Measurements from ENCODE around the gene SSX2IP. TPM values are rescaled to one million over a fixed set of nuclear protein-coding genes. Genes with fewer than 3 reads are reported as not detected.

SSX2IP gene
- total and polyA plus RNA-seq, 9 of the 15 experiments (the other 6 are each of a cell fraction or from before 2014, with no cell fraction given): 20.6 to 96.7 (median 61.7) TPM

- peaks cover 7% of the 10 kb centered on the region in 2 experiments; a peak in 4 of 5 replicates for H3K4me1 ChIP-seq (replicated peaks in 1 of 2; ENCODE audit: control insufficient read depth in 2 of 2, insufficient read depth in 2 of 2, low read length in 2 of 2)
- no TSS peak for BruUV-seq (replicated peaks)
- in situ Hi-C loops (cut with MboI) (loop anchor here (10.0 to 25.0 kb wide), 2 partner anchors 321 to 703 kb away; no protein-coding TSS in a partner anchor), intact Hi-C loops (cut with micrococcal nuclease) (no loop called here)
- CTCF ChIA-PET (ENCODE audit: low intra/inter-chr PET ratio): no interaction called here
- H3K9me1 ChIP-seq (ENCODE audit: control insufficient read depth, insufficient read depth, low read length): no peaks in the 10 kb centered on the region
- 50% methylated on average over 1 of the region's 1 CpG for WGBS (ENCODE audit: insufficient coverage, low coverage, missing lambda C conversion rate)
- FAIRE-seq: no peak
- no peaks in the 10 kb centered on the region for H4K20me1 ChIP-seq (replicated peaks; ENCODE audit: control insufficient read depth, insufficient read depth, low read length)
- H3K9me3 ChIP-seq (replicated peaks; ENCODE audit: control insufficient read depth, insufficient read depth, low read depth, low read length): peaks cover 20% of the 10 kb centered on the region
- no peak overlapping the region for H2AFZ ChIP-seq (ENCODE audit: low read depth, low read length)
- H3K27me3 ChIP-seq (ENCODE audit: control insufficient read depth in 2 of 2, insufficient read depth in 2 of 2, low read length in 2 of 2): no peaks in the 10 kb centered on the region
- H3K27ac ChIP-seq (ENCODE audit: extremely low read depth, low read depth, low read length): no peak overlapping the region
- H3K9ac ChIP-seq (ENCODE audit: insufficient read depth in 1 of 2, low read depth in 2 of 2, low read length in 2 of 2): no peak overlapping the region
- H3K79me2 ChIP-seq (ENCODE audit: control insufficient read depth, insufficient read depth, low read length): no peaks in the 10 kb centered on the region
- TF ChIP-seq GABPB1 (CRISPR knock-in tag; IDR thresholded peaks at IDR 0.05) (no peak), SPI1 (IDR thresholded peaks at IDR 0.05; ENCODE audit: borderline replicate concordance, low read depth, low read length) (no peak), MAFK (IDR thresholded peaks at IDR 0.05; ENCODE audit: low read length) (no peak), NFE2L1 (tag; IDR thresholded peaks at IDR 0.05; ENCODE audit: borderline replicate concordance, low read depth) (no peak), BRF1 (IDR thresholded peaks at IDR 0.05; ENCODE audit: borderline replicate concordance, extremely low read depth, insufficient read length) (no peak), ZNF143 (CRISPR knock-in tag; IDR thresholded peaks at IDR 0.05) (no peak), ELF2 (CRISPR knock-in tag; IDR thresholded peaks at IDR 0.05) (no peak), NFXL1 (CRISPR knock-in tag; IDR thresholded peaks at IDR 0.05) (no peak), GTF2E2 (tag; IDR thresholded peaks at IDR 0.05) (no peak), ZNF764 (CRISPR knock-in tag; IDR thresholded peaks at IDR 0.05; ENCODE audit: low read depth) (no peak), PRDM10 (IDR thresholded peaks at IDR 0.05; ENCODE audit: partially characterized antibody) (no peak), TARDBP (IDR thresholded peaks at IDR 0.05) (no peak), TBL1XR1 (IDR thresholded peaks at IDR 0.05; ENCODE audit: low read length in 2 of 2) (no peak), HBP1 (CRISPR knock-in tag; IDR thresholded peaks at IDR 0.05) (no peak), ZC3H11A (IDR thresholded peaks at IDR 0.05; ENCODE audit: low read depth, low read length) (no peak)
- TF ChIP-seq, protein P1, sequence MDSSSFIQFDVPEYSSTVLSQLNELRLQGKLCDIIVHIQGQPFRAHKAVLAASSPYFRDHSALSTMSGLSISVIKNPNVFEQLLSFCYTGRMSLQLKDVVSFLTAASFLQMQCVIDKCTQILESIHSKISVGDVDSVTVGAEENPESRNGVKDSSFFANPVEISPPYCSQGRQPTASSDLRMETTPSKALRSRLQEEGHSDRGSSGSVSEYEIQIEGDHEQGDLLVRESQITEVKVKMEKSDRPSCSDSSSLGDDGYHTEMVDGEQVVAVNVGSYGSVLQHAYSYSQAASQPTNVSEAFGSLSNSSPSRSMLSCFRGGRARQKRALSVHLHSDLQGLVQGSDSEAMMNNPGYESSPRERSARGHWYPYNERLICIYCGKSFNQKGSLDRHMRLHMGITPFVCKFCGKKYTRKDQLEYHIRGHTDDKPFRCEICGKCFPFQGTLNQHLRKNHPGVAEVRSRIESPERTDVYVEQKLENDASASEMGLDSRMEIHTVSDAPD (CRISPR knock-in tag; IDR thresholded peaks at IDR 0.05): no peak
- no peak for ATAC-seq
- no peaks in the 10 kb centered on the region for H3K36me3 ChIP-seq (ENCODE audit: control insufficient read depth, insufficient read depth, low read length)
- no peak overlapping the region for H3K4me2 ChIP-seq (ENCODE audit: insufficient read depth, low read length)
- DNase-seq (ENCODE audit: extremely low read depth in 1 of 4, low spot score in 3 of 4): no peak
- POLR2A ChIA-PET: no interaction called here
- no peak overlapping the region for H3K4me3 ChIP-seq
These were observed 74.5 kb downstream of the SSX2IP start for GRCh38 chr1:84615790-84616189.

Data from K562 (cell line).